Measurements from ENCODE around the gene UMAD1.

GRCh38 chr7:7920056-7920455 is 279.5 kb downstream of the UMAD1 start:
- TF ChIP-seq CTCF (IDR thresholded peaks at IDR 0.05) (no peak), POLR2A (IDR thresholded peaks at IDR 0.05) (no peak), POLR2AphosphoS5 (IDR thresholded peaks at IDR 0.05; ENCODE audit: insufficient read depth in 1 of 2, low read depth in 1 of 2) (no peak)

Data from vagina (tissue), 2 donors.